Measurements from ENCODE around the gene WHRN. TPM values are rescaled to one million over a fixed set of nuclear protein-coding genes. Genes with fewer than 3 reads are reported as not detected.

Gene WHRN
- total and polyA plus RNA-seq, 9 of the 15 experiments (the other 6 are each of a cell fraction or from before 2014, with no cell fraction given), result 0.31 to 14.1 (median 3.0) TPM

- no peak for TF ChIP-seq ZBTB2 (IDR thresholded peaks at IDR 0.05)
Observed at GRCh38 chr9:114513959-114514267, 8.6 kb upstream of the WHRN start (continued).

- Histone ChIP-seq H2AFZ (ENCODE audit: low read depth, low read length) (no peak overlapping the region), H3K27ac (ENCODE audit: extremely low read depth, low read depth, low read length) (no peak overlapping the region), H4K20me1 (replicated peaks; ENCODE audit: control insufficient read depth, insufficient read depth, low read length) (no peaks in the 10 kb centered on the region), H3K27me3 (ENCODE audit: control insufficient read depth in 2 of 2, insufficient read depth in 2 of 2, low read length in 2 of 2) (peaks cover 29 to 33% of the 10 kb centered on the region in 2 experiments), H3K4me2 (ENCODE audit: insufficient read depth, low read length) (no peak overlapping the region), H3K36me3 (ENCODE audit: control insufficient read depth, insufficient read depth, low read length) (no peaks in the 10 kb centered on the region), H3K9me3 (replicated peaks; ENCODE audit: control insufficient read depth, insufficient read depth, low read depth, low read length) (no peaks in the 10 kb centered on the region), H3K9me1 (ENCODE audit: control insufficient read depth, insufficient read depth, low read length) (no peaks in the 10 kb centered on the region), H3K9ac (ENCODE audit: insufficient read depth in 1 of 2, low read depth in 2 of 2, low read length in 2 of 2) (no peak overlapping the region), H3K79me2 (ENCODE audit: control insufficient read depth, insufficient read depth, low read length) (no peaks in the 10 kb centered on the region), H3K4me1 (replicated peaks in 1 of 2; ENCODE audit: control insufficient read depth in 2 of 2, insufficient read depth in 2 of 2, low read length in 2 of 2) (no peaks in the 10 kb centered on the region; a peak in 1 of 5 replicates), H3K4me3 (no peak overlapping the region)
- in situ Hi-C loops (cut with MboI), result no loop called here
- no TSS peak for BruUV-seq (replicated peaks)
- 3% methylated on average over 10 of the region's 10 CpGs for WGBS (ENCODE audit: insufficient coverage, low coverage, missing lambda C conversion rate)
- CTCF ChIA-PET (ENCODE audit: low intra/inter-chr PET ratio), result no interaction called here
- peak in 1 of 4 experiments; percentile 9 for DNase-seq (ENCODE audit: extremely low read depth in 1 of 4, low spot score in 3 of 4)
- intact Hi-C loops (cut with micrococcal nuclease), result no loop called here
- POLR2A ChIA-PET, result interaction anchor here (0.5 kb wide), 1 partner anchor 142 kb away, joined by 3 read pairs; no protein-coding TSS in a partner anchor
- FAIRE-seq, result no peak
- peak; percentile 61 for ATAC-seq
- TF ChIP-seq POLR2H (tag; IDR thresholded peaks at IDR 0.05; ENCODE audit: low read depth) (no peak), ZNF316 (IDR thresholded peaks at IDR 0.05) (peak; percentile 8; the same call in 1 of the 2 replicates), CCAR2 (IDR thresholded peaks at IDR 0.05; ENCODE audit: low read depth, low read length) (no peak), KLF1 (tag; IDR thresholded peaks at IDR 0.05) (no peak), PYGO2 (tag; IDR thresholded peaks at IDR 0.05) (no peak), ZNF239 (CRISPR knock-in tag; IDR thresholded peaks at IDR 0.05) (no peak), GABPB1 (CRISPR knock-in tag; IDR thresholded peaks at IDR 0.05) (no peak), LCOR (CRISPR knock-in tag; IDR thresholded peaks at IDR 0.05) (no peak), MEF2D (tag; conservative IDR thresholded peaks at IDR 0.05; ENCODE audit: low read depth) (peak; percentile 69), ZKSCAN1 (IDR thresholded peaks at IDR 0.05; ENCODE audit: low read depth, low read length) (0 out of 2 replicates have a peak, but pooled peaks have one; percentile 40), NRF1 (conservative IDR thresholded peaks at IDR 0.05 in 1 of 2, IDR thresholded peaks at IDR 0.05 in 1 of 2) (0 out of 4 replicates have a peak, but pooled peaks have one; percentile 19 to 22), XRCC3 (IDR thresholded peaks at IDR 0.05) (no peak), VEZF1 (CRISPR knock-in tag; IDR thresholded peaks at IDR 0.05) (peak; percentile 43; the same call in 1 of the 2 replicates), DNMT1 (IDR thresholded peaks at IDR 0.05) (no peak), E2F5 (CRISPR knock-in tag; IDR thresholded peaks at IDR 0.05) (no peak)
Observed at GRCh38 chr9:114513055-114513958, 8.0 kb upstream of the WHRN start.

All from K562 (cell line).